Skeletal muscle tissue (tissue), 4 donors: Measurements from ENCODE around the gene PDP2. TPM values are rescaled to one million over a fixed set of nuclear protein-coding genes. Genes with fewer than 3 reads are reported as not detected.
A peak's percentile ranks its signal among the peaks of the same experiment; 100 is the strongest.

Source experiments
- H3K27ac ChIP-seq: one replicate; pipeline ENCODE4 v1.7.0; 2013; ENCODE audit warnings: mild to moderate bottlenecking, low read depth, low read length, inconsistent platforms
- H3K27me3 ChIP-seq, 3 donors: one replicate each; pipeline ENCODE4 v1.7.0; 2013; ENCODE audit warnings: low read length in 3 of 3; ENCODE audit not compliant: control insufficient read depth in 3 of 3, insufficient read depth in 3 of 3
- H3K36me3 ChIP-seq, 3 donors: one replicate each; pipeline ENCODE4 v1.7.0; 2013; ENCODE audit warnings: low read length in 3 of 3; ENCODE audit not compliant: control insufficient read depth in 3 of 3, insufficient read depth in 3 of 3
- H3K4me1 ChIP-seq, 3 donors: one replicate each; pipeline ENCODE4 v1.7.0; 2013; ENCODE audit warnings: low read length in 3 of 3, mild to moderate bottlenecking in 3 of 3; ENCODE audit not compliant: control insufficient read depth in 3 of 3, insufficient read depth in 3 of 3
- H3K4me3 ChIP-seq, 3 donors: one replicate each; pipeline ENCODE4 v1.7.0; 2013; ENCODE audit warnings: low read length in 3 of 3
- H3K9ac ChIP-seq, 3 donors: one replicate each; pipeline ENCODE4 v1.7.0; 2013; ENCODE audit warnings: low read length in 3 of 3, mild to moderate bottlenecking in 3 of 3, moderate library complexity in 2 of 3, low read depth in 1 of 3
- H3K9me3 ChIP-seq, 3 donors: one replicate each; pipeline ENCODE4 v1.7.0; 2013; ENCODE audit warnings: low read length in 3 of 3; ENCODE audit not compliant: control insufficient read depth in 3 of 3
- total RNA-seq: library from RNA; depleted of rRNA; stranded (reverse); fragments of >200 nt; gene quantifications from one replicate; pipeline ENCODE4 v1.2.3, GENCODE V29; 2014
- donor health status: Osteomylitis.

PDP2 gene
- total RNA-seq, 1 donor from 2014 or later = 2.6 TPM

GRCh38 chr16:66915041-66915440 is 34.7 kb downstream of the PDP2 start:
- H3K27me3 ChIP-seq = peaks cover 0 to 3% (median 0%) of the 10 kb centered on the region in 3 donors
- no peaks in the 10 kb centered on the region for H3K9me3 ChIP-seq
- H3K4me3 ChIP-seq = no peak overlapping the region
- no peak overlapping the region for H3K9ac ChIP-seq
- H3K36me3 ChIP-seq = no peaks in the 10 kb centered on the region
- no peak overlapping the region for H3K27ac ChIP-seq
- peaks cover 20 to 28% (median 22%) of the 10 kb centered on the region in 3 donors for H3K4me1 ChIP-seq

GRCh38 chr16:66916518-66916917 is 36.2 kb downstream of the PDP2 start:
- Histone ChIP-seq H3K4me3 (no peak overlapping the region), H3K4me1 (peaks cover 28 to 39% (median 34%) of the 10 kb centered on the region in 3 donors), H3K27me3 (peaks cover 0 to 3% (median 0%) of the 10 kb centered on the region in 3 donors), H3K9me3 (no peaks in the 10 kb centered on the region), H3K36me3 (peaks cover 0 to under 1% (median 0%) of the 10 kb centered on the region in 3 donors), H3K9ac (no peak overlapping the region), H3K27ac (no peak overlapping the region)

GRCh38 chr16:66917741-66918140 is 37.4 kb downstream of the PDP2 start:
- no peak overlapping the region for H3K27ac ChIP-seq
- peaks cover 29 to 48% (median 44%) of the 10 kb centered on the region in 3 donors for H3K4me1 ChIP-seq
- H3K9me3 ChIP-seq = no peaks in the 10 kb centered on the region
- H3K27me3 ChIP-seq = peaks cover 0 to 3% (median 0%) of the 10 kb centered on the region in 3 donors
- no peak overlapping the region for H3K4me3 ChIP-seq
- H3K9ac ChIP-seq = no peak overlapping the region
- peaks cover 0 to 10% (median 4%) of the 10 kb centered on the region in 3 donors for H3K36me3 ChIP-seq

GRCh38 chr16:66918355-66918754 is 38.0 kb downstream of the PDP2 start:
- Histone ChIP-seq H3K36me3 (peaks cover 3 to 16% (median 4%) of the 10 kb centered on the region in 3 donors), H3K27ac (peak overlapping the region; percentile 81), H3K4me1 (peaks cover 33 to 50% (median 48%) of the 10 kb centered on the region in 3 donors), H3K9ac (no peak overlapping the region), H3K27me3 (peaks cover 0 to 5% (median 3%) of the 10 kb centered on the region in 3 donors), H3K9me3 (no peaks in the 10 kb centered on the region), H3K4me3 (no peak overlapping the region)

- Histone ChIP-seq H3K27me3 (peaks cover 0 to 7% (median 3%) of the 10 kb centered on the region in 3 donors), H3K4me1 (peaks cover 30 to 51% (median 50%) of the 10 kb centered on the region in 3 donors), H3K9ac (peak within 1 kb of the TSS in 2 of 3 donors; percentile 38 to 64), H3K27ac (peak within 1 kb of the TSS; percentile 81), H3K4me3 (peak within 1 kb of the TSS in 1 of 3 donors; percentile 13), H3K36me3 (peaks cover 9 to 22% (median 10%) of the 10 kb centered on the region in 3 donors), H3K9me3 (no peaks in the 10 kb centered on the region)
Observed at GRCh38 chr16:66918803-66919568, 38.7 kb downstream of the PDP2 start, which contains the start of gene CDH16. Gene CDH16, minus strand, starts transcription at chr16:66918885. Its CDS starts 820 bp downstream, at chr16:66918065.

GRCh38 chr16:66919569-66920298 is 39.4 kb downstream of the PDP2 start:
- Histone ChIP-seq H3K36me3 (peaks cover 13 to 24% (median 14%) of the 10 kb centered on the region in 3 donors), H3K27ac (peak overlapping the region; percentile 81), H3K9me3 (no peaks in the 10 kb centered on the region), H3K27me3 (peaks cover 0 to 7% (median 3%) of the 10 kb centered on the region in 3 donors), H3K4me3 (peak overlapping the region in 1 of 3 donors; percentile 13), H3K9ac (peak overlapping the region in 2 of 3 donors; percentile 38 to 64), H3K4me1 (peaks cover 28 to 53% (median 45%) of the 10 kb centered on the region in 3 donors)

GRCh38 chr16:66920299-66920590 is 39.9 kb downstream of the PDP2 start:
- Histone ChIP-seq H3K27me3 (peaks cover 0 to 7% (median 3%) of the 10 kb centered on the region in 3 donors), H3K9ac (peak overlapping the region in 1 of 3 donors; percentile 64), H3K4me3 (no peak overlapping the region), H3K27ac (peak overlapping the region; percentile 81), H3K4me1 (peaks cover 28 to 53% (median 46%) of the 10 kb centered on the region in 3 donors), H3K36me3 (peaks cover 13 to 24% (median 15%) of the 10 kb centered on the region in 3 donors), H3K9me3 (no peaks in the 10 kb centered on the region)

GRCh38 chr16:66920924-66921680 is 40.8 kb downstream of the PDP2 start:
- H3K4me3 ChIP-seq = peak overlapping the region in 2 of 3 donors; percentile 29 to 43
- peaks cover 0 to 7% (median 2%) of the 10 kb centered on the region in 3 donors for H3K27me3 ChIP-seq
- H3K27ac ChIP-seq = peak overlapping the region; percentile 81

GRCh38 chr16:66921729-66922450 is 41.6 kb downstream of the PDP2 start:
- peak overlapping the region; percentile 81 for H3K27ac ChIP-seq
- peak overlapping the region in 2 of 3 donors; percentile 6 to 54 for H3K9ac ChIP-seq
- H3K4me1 ChIP-seq = peaks cover 39 to 68% (median 62%) of the 10 kb centered on the region in 3 donors
- peaks cover 13 to 24% (median 15%) of the 10 kb centered on the region in 3 donors for H3K36me3 ChIP-seq
- H3K9me3 ChIP-seq = no peaks in the 10 kb centered on the region
- peak overlapping the region in 2 of 3 donors; percentile 35 to 43 for H3K4me3 ChIP-seq
- H3K27me3 ChIP-seq = peaks cover 0 to 7% (median 0%) of the 10 kb centered on the region in 3 donors

More at GRCh38 chr16:66920924-66921680, 40.8 kb downstream of the PDP2 start:
- peak overlapping the region in 1 of 3 donors; percentile 69 for H3K9ac ChIP-seq
- peaks cover 32 to 60% (median 54%) of the 10 kb centered on the region in 3 donors for H3K4me1 ChIP-seq
- H3K36me3 ChIP-seq = peaks cover 13 to 24% (median 15%) of the 10 kb centered on the region in 3 donors
- no peaks in the 10 kb centered on the region for H3K9me3 ChIP-seq
